Brain microvascular endothelial cell (primary cell): ENCODE data around the gene TEX51.

ENCODE experiments used
- DNase-seq: peaks from one replicate; pipeline ENCODE4 v3.0.0-alpha.2; 2020
- H3K27ac ChIP-seq: fragments of 250-450 bp; sonication (Bioruptor Pico); 2 replicates; pipeline ENCODE4 v1.5.1; 2020; ENCODE audit warnings: mild to moderate bottlenecking, moderate library complexity
- H3K27me3 ChIP-seq: fragments of 250-450 bp; sonication (Bioruptor Pico); replicated peaks from 2 replicates; pipeline ENCODE4 v1.5.1; 2020; ENCODE audit warnings: mild to moderate bottlenecking
- H3K36me3 ChIP-seq: fragments of 250-450 bp; sonication (Bioruptor Pico); replicated peaks from 2 replicates; pipeline ENCODE4 v1.5.1; 2020; ENCODE audit warnings: mild to moderate bottlenecking
- H3K4me3 ChIP-seq: 2 replicates; pipeline ENCODE4 v1.5.1; 2011; ENCODE audit warnings: low read depth, mild to moderate bottlenecking, control low read depth, low read length, moderate library complexity
- CTCF ChIP-seq: IDR thresholded peaks from 2 replicates; pipeline ENCODE4 v1.5.1; 2011; ENCODE audit warnings: low read depth, mild to moderate bottlenecking, moderate library complexity, low read length, control low read depth, inconsistent platforms; ENCODE audit errors: missing control alignments
- in situ Hi-C: cut with HindIII; loops from 2 replicates; pipeline ENCODE4 v1.10.0; 2017; ENCODE audit warnings: low sequenced_read_pairs, low pct_ligation_motif_present

The TEX51 gene

GRCh38 chr2:126916744-126917143 is 18.1 kb downstream of the TEX51 start:
- no peak for TF ChIP-seq CTCF
- Histone ChIP-seq H3K27ac (no peak overlapping the region), H3K27me3 (no peaks in the 10 kb centered on the region), H3K4me3 (no peak overlapping the region), H3K36me3 (no peaks in the 10 kb centered on the region)
- in situ Hi-C loops: no loop called here
- DNase-seq: no peak

- DNase-seq: no peak
- Histone ChIP-seq H3K4me3 (no peak overlapping the region), H3K36me3 (no peaks in the 10 kb centered on the region), H3K27ac (no peak overlapping the region), H3K27me3 (no peaks in the 10 kb centered on the region)
- in situ Hi-C loops: no loop called here
- no peak for TF ChIP-seq CTCF
These were observed 22.4 kb downstream of the TEX51 start for GRCh38 chr2:126921066-126921465.

- TF ChIP-seq CTCF: no peak
- H3K27me3 ChIP-seq: no peaks in the 10 kb centered on the region
- in situ Hi-C loops: no loop called here
- DNase-seq: no peak
- H3K4me3 ChIP-seq: no peak overlapping the region
- H3K27ac ChIP-seq: no peak overlapping the region
- no peaks in the 10 kb centered on the region for H3K36me3 ChIP-seq
These were observed 32.4 kb downstream of the TEX51 start for GRCh38 chr2:126930970-126931590.

- in situ Hi-C loops: no loop called here
These were observed 33.8 kb downstream of the TEX51 start for GRCh38 chr2:126932529-126932928.

GRCh38 chr2:126932966-126933710 is 34.4 kb downstream of the TEX51 start:
- Histone ChIP-seq H3K27ac (no peak overlapping the region), H3K36me3 (no peaks in the 10 kb centered on the region), H3K27me3 (no peaks in the 10 kb centered on the region), H3K4me3 (no peak overlapping the region)
- in situ Hi-C loops: no loop called here
- DNase-seq: no peak
- no peak for TF ChIP-seq CTCF

More at GRCh38 chr2:126932529-126932928, 33.8 kb downstream of the TEX51 start:
- DNase-seq: no peak
- no peak for TF ChIP-seq CTCF
- Histone ChIP-seq H3K27me3 (no peaks in the 10 kb centered on the region), H3K27ac (no peak overlapping the region), H3K36me3 (no peaks in the 10 kb centered on the region), H3K4me3 (no peak overlapping the region)
